ENCODE data around the gene ZNF20. TPM values are rescaled to one million over a fixed set of nuclear protein-coding genes. Genes with fewer than 3 reads are reported as not detected.

The ZNF20 gene
- total and polyA plus RNA-seq, 9 of the 15 experiments (the other 6 are each of a cell fraction or from before 2014, with no cell fraction given) = 1.4 to 3.7 (median 3.1) TPM

- no peak for TF ChIP-seq SAP30 (IDR thresholded peaks at IDR 0.05; ENCODE audit: borderline replicate concordance, insufficient read depth, low read depth, low read length, poor library complexity, severe bottlenecking)
- TF ChIP-seq STAT6 (CRISPR knock-in tag; IDR thresholded peaks at IDR 0.05) = no peak
- peak in 1 of 2 experiments; percentile 42; a peak in 1 of 4 replicates for TF ChIP-seq MNT (conservative IDR thresholded peaks at IDR 0.05)
- no peak for TF ChIP-seq HOMEZ (CRISPR knock-in tag; IDR thresholded peaks at IDR 0.05)
- TF ChIP-seq PHB (CRISPR knock-in tag; IDR thresholded peaks at IDR 0.05) = no peak
- TF ChIP-seq POLR2AphosphoS5 (IDR thresholded peaks at IDR 0.05; ENCODE audit: control insufficient read depth, insufficient read depth, low read depth, low read length) = no peak
- TF ChIP-seq RBFOX2 (IDR thresholded peaks at IDR 0.05; ENCODE audit: low read depth, low read length) = peak; percentile 73
- no peak for TF ChIP-seq CHAMP1 (IDR thresholded peaks at IDR 0.05)
- TF ChIP-seq XRCC5 (IDR thresholded peaks at IDR 0.05; ENCODE audit: low read depth, low read length) = no peak
- no peak for TF ChIP-seq FOXA3 (CRISPR knock-in tag; conservative IDR thresholded peaks at IDR 0.05 in 1 of 2, IDR thresholded peaks at IDR 0.05 in 1 of 2)
- TF ChIP-seq ZBTB1 (CRISPR knock-in tag; IDR thresholded peaks at IDR 0.05; ENCODE audit: borderline replicate concordance, low read depth) = no peak
- TF ChIP-seq JUND (IDR thresholded peaks at IDR 0.05; ENCODE audit: borderline replicate concordance, low read depth, low read length) = no peak
- TF ChIP-seq JUND (tag; IDR thresholded peaks at IDR 0.05; ENCODE audit: borderline replicate concordance, low read depth, low read length) = no peak
- TF ChIP-seq MBD1 (CRISPR knock-in tag; IDR thresholded peaks at IDR 0.05) = no peak
- no peak for TF ChIP-seq DACH1 (IDR thresholded peaks at IDR 0.05; ENCODE audit: partially characterized antibody)
- TF ChIP-seq ZSCAN29 (IDR thresholded peaks at IDR 0.05) = no peak
Measured at GRCh38 chr19:12139885-12140544, at the start of gene ZNF20 (continued).
